GM10847 (cell line): ENCODE measurements around the gene ZNF211.

Experiments used
- POLR2A ChIP-seq: IDR thresholded peaks from 2 replicates; pipeline ENCODE4 v1.6.1; 2011; ENCODE audit not compliant: insufficient read length; ENCODE audit errors: extremely low read depth

ZNF211 gene

GRCh38 chr19:57632987-57633831 is at the start of gene ZNF211:
Gene ZNF211, plus strand, starts transcription at chr19:57633168. Its CDS starts 179 bp downstream, at chr19:57633347.
- TF ChIP-seq POLR2A, result peak; percentile 68

- no peak for TF ChIP-seq POLR2A
Measured at GRCh38 chr19:57583521-57584416, 49.2 kb upstream of the ZNF211 start, which contains the start of gene ZIK1. Gene ZIK1, plus strand, starts transcription at chr19:57584145. Its CDS starts 212 bp downstream, at chr19:57584357.

- TF ChIP-seq POLR2A, result no peak
Measured at GRCh38 chr19:57587529-57587928, 45.4 kb upstream of the ZNF211 start.

GRCh38 chr19:57599377-57599760 is 33.6 kb upstream of the ZNF211 start:
- no peak for TF ChIP-seq POLR2A

- peak; percentile 38 for TF ChIP-seq POLR2A
Measured at GRCh38 chr19:57599761-57600383, 33.1 kb upstream of the ZNF211 start, which contains the start of gene ZNF530. Gene ZNF530, plus strand, starts transcription at chr19:57599885. Its CDS starts 4,461 bp downstream, at chr19:57604346.

GRCh38 chr19:57606931-57607330 is 26.0 kb upstream of the ZNF211 start:
- no peak for TF ChIP-seq POLR2A

- no peak for TF ChIP-seq POLR2A
Measured at GRCh38 chr19:57611113-57611512, 21.9 kb upstream of the ZNF211 start.

- peak; percentile 25 for TF ChIP-seq POLR2A
Measured at GRCh38 chr19:57613941-57614743, 18.8 kb upstream of the ZNF211 start, which contains the start of gene ZNF134. Gene ZNF134, plus strand, starts transcription at chr19:57614242. Its CDS starts 5,227 bp downstream, at chr19:57619469.

- TF ChIP-seq POLR2A, result no peak
Measured at GRCh38 chr19:57615346-57615745, 17.6 kb upstream of the ZNF211 start.

GRCh38 chr19:57620673-57621348 is 12.2 kb upstream of the ZNF211 start:
- TF ChIP-seq POLR2A, result no peak

- no peak for TF ChIP-seq POLR2A
Measured at GRCh38 chr19:57623091-57623490, 9.9 kb upstream of the ZNF211 start.

- TF ChIP-seq POLR2A, result no peak
Measured at GRCh38 chr19:57633832-57634131, 814 bp downstream of the ZNF211 start.

- TF ChIP-seq POLR2A, result no peak
Measured at GRCh38 chr19:57637379-57637778, 4.4 kb downstream of the ZNF211 start.

- TF ChIP-seq POLR2A, result no peak
Measured at GRCh38 chr19:57641715-57642234, 8.8 kb downstream of the ZNF211 start.

GRCh38 chr19:57642396-57643046 is 9.6 kb downstream of the ZNF211 start:
- no peak for TF ChIP-seq POLR2A
